HEK293 (cell line): Measurements from ENCODE around the gene NDST1.
A peak's percentile ranks its signal among the peaks of the same experiment; 100 is the strongest.

ENCODE experiments used
- GLIS1 ChIP-seq: fragments of 450-650 bp; formaldehyde crosslinking; IDR thresholded peaks from 2 replicates; pipeline ENCODE4 v1.5.1; 2016; ENCODE audit warnings: missing biosample characterization, missing genetic modification characterization
- IKZF3 ChIP-seq: fragments of 450-650 bp; IDR thresholded peaks from 2 replicates; pipeline ENCODE4 v1.5.0; 2018; ENCODE audit warnings: missing biosample characterization, mild to moderate bottlenecking, missing genetic modification characterization, moderate library complexity
- KLF7 ChIP-seq: fragments of 450-650 bp; formaldehyde crosslinking; IDR thresholded peaks from 2 replicates; pipeline ENCODE4 v1.5.1; 2016; ENCODE audit warnings: missing biosample characterization, missing genetic modification characterization, borderline replicate concordance
- OVOL3 ChIP-seq: fragments of 450-650 bp; formaldehyde crosslinking; IDR thresholded peaks from 2 replicates; pipeline ENCODE4 v1.5.1; 2016; ENCODE audit warnings: missing biosample characterization, missing genetic modification characterization
- SETDB1 ChIP-seq: IDR thresholded peaks from one replicate; pipeline ENCODE4 v1.6.1; 2017; ENCODE audit warnings: mild to moderate bottlenecking, low read length, moderate library complexity, mixed read lengths; ENCODE audit not compliant: insufficient read length
- SP7 ChIP-seq: fragments of 450-650 bp; formaldehyde crosslinking; IDR thresholded peaks from 2 replicates; pipeline ENCODE4 v1.5.1; 2016; ENCODE audit warnings: missing biosample characterization, missing genetic modification characterization
- TRIM28 ChIP-seq: IDR thresholded peaks from 2 replicates; pipeline ENCODE4 v1.6.1; 2011; ENCODE audit warnings: low read length, control low read depth, borderline replicate concordance
- ZBTB1 ChIP-seq: fragments of 450-650 bp; formaldehyde crosslinking; IDR thresholded peaks from 2 replicates; pipeline ENCODE4 v1.5.1; 2016; ENCODE audit warnings: missing biosample characterization, missing genetic modification characterization
- ZBTB17 ChIP-seq: fragments of 450-650 bp; formaldehyde crosslinking; IDR thresholded peaks from 2 replicates; pipeline ENCODE4 v1.5.1; 2016; ENCODE audit warnings: missing biosample characterization, missing genetic modification characterization
- ZBTB48 ChIP-seq: fragments of 450-650 bp; formaldehyde crosslinking; IDR thresholded peaks from 2 replicates; pipeline ENCODE4 v1.5.1; 2016; ENCODE audit warnings: missing biosample characterization, missing genetic modification characterization
- ZBTB7A ChIP-seq: fragments of 450-650 bp; formaldehyde crosslinking; IDR thresholded peaks from 2 replicates; pipeline ENCODE4 v1.5.1; 2016; ENCODE audit warnings: low read depth, missing biosample characterization, missing genetic modification characterization
- ZBTB8A ChIP-seq: fragments of 450-650 bp; formaldehyde crosslinking; IDR thresholded peaks from 2 replicates; pipeline ENCODE4 v1.5.1; 2016; ENCODE audit warnings: missing biosample characterization, missing genetic modification characterization
- ZFP41 ChIP-seq: fragments of 450-650 bp; formaldehyde crosslinking; IDR thresholded peaks from 2 replicates; pipeline ENCODE4 v1.5.1; 2016; ENCODE audit warnings: missing biosample characterization, missing genetic modification characterization, borderline replicate concordance
- ZIC2 ChIP-seq: fragments of 450-650 bp; formaldehyde crosslinking; IDR thresholded peaks from 2 replicates; pipeline ENCODE4 v1.5.1; 2016; ENCODE audit warnings: missing biosample characterization, missing genetic modification characterization
- ZNF133 ChIP-seq: fragments of 450-650 bp; formaldehyde crosslinking; IDR thresholded peaks from 2 replicates; pipeline ENCODE4 v1.5.1; 2016; ENCODE audit warnings: missing biosample characterization, missing genetic modification characterization
- ZNF155 ChIP-seq: fragments of 450-650 bp; formaldehyde crosslinking; IDR thresholded peaks from 2 replicates; pipeline ENCODE4 v1.5.1; 2016; ENCODE audit warnings: missing biosample characterization, missing genetic modification characterization
- ZNF19 ChIP-seq: fragments of 450-650 bp; formaldehyde crosslinking; IDR thresholded peaks from 2 replicates; pipeline ENCODE4; 2016; ENCODE audit warnings: missing biosample characterization, missing genetic modification characterization, low read depth
- ZNF2 ChIP-seq: fragments of 450-650 bp; formaldehyde crosslinking; IDR thresholded peaks from 2 replicates; pipeline ENCODE4 v1.5.1; 2016; ENCODE audit warnings: missing biosample characterization, missing genetic modification characterization
- ZNF302 ChIP-seq: fragments of 450-650 bp; formaldehyde crosslinking; IDR thresholded peaks from 2 replicates; pipeline ENCODE4 v1.5.1; 2016; ENCODE audit warnings: missing biosample characterization, missing genetic modification characterization, low read depth
- ZNF350 ChIP-seq: fragments of 450-650 bp; formaldehyde crosslinking; IDR thresholded peaks from 2 replicates; pipeline ENCODE4 v1.5.0; 2017; ENCODE audit warnings: missing biosample characterization, mild to moderate bottlenecking, missing genetic modification characterization
- ZNF416 ChIP-seq: fragments of 450-650 bp; formaldehyde crosslinking; IDR thresholded peaks from 2 replicates; pipeline ENCODE4 v1.5.1; 2016; ENCODE audit warnings: missing biosample characterization, missing genetic modification characterization
- ZNF423 ChIP-seq: fragments of 450-650 bp; formaldehyde crosslinking; IDR thresholded peaks from 2 replicates; pipeline ENCODE4 v1.5.1; 2016; ENCODE audit warnings: missing biosample characterization, missing genetic modification characterization
- ZNF48 ChIP-seq: fragments of 450-650 bp; formaldehyde crosslinking; IDR thresholded peaks from 2 replicates; pipeline ENCODE4 v1.5.1; 2016; ENCODE audit warnings: missing biosample characterization, missing genetic modification characterization
- ZNF530 ChIP-seq: fragments of 450-650 bp; formaldehyde crosslinking; IDR thresholded peaks from 2 replicates; pipeline ENCODE4 v1.5.1; 2016; ENCODE audit warnings: low read depth, missing biosample characterization, missing genetic modification characterization
- ZNF596 ChIP-seq: fragments of 450-650 bp; IDR thresholded peaks from 2 replicates; pipeline ENCODE4 v1.5.0; 2018; ENCODE audit warnings: missing biosample characterization, mild to moderate bottlenecking, missing genetic modification characterization, moderate library complexity
- ZNF654 ChIP-seq: fragments of 450-650 bp; formaldehyde crosslinking; IDR thresholded peaks from 2 replicates; pipeline ENCODE4 v1.5.1; 2016; ENCODE audit warnings: low read depth, missing biosample characterization, missing genetic modification characterization
- ZNF701 ChIP-seq: fragments of 450-650 bp; formaldehyde crosslinking; IDR thresholded peaks from 2 replicates; pipeline ENCODE4 v1.5.1; 2016; ENCODE audit warnings: missing biosample characterization, missing genetic modification characterization
- ZNF707 ChIP-seq: fragments of 450-650 bp; formaldehyde crosslinking; IDR thresholded peaks from 2 replicates; pipeline ENCODE4 v1.5.1; 2016; ENCODE audit warnings: missing biosample characterization, missing genetic modification characterization
- ZNF830 ChIP-seq: fragments of 450-650 bp; IDR thresholded peaks from 2 replicates; pipeline ENCODE4 v1.5.0; 2018; ENCODE audit warnings: missing biosample characterization, missing genetic modification characterization, low read depth, mild to moderate bottlenecking, moderate library complexity
- ZNF837 ChIP-seq: fragments of 450-650 bp; formaldehyde crosslinking; IDR thresholded peaks from 2 replicates; pipeline ENCODE4 v1.5.1; 2016; ENCODE audit warnings: missing biosample characterization, missing genetic modification characterization
- ZSCAN16 ChIP-seq: fragments of 450-650 bp; formaldehyde crosslinking; IDR thresholded peaks from 2 replicates; pipeline ENCODE4 v1.5.1; 2016; ENCODE audit warnings: missing biosample characterization, missing genetic modification characterization
- ZSCAN23 ChIP-seq: fragments of 450-650 bp; formaldehyde crosslinking; IDR thresholded peaks from 2 replicates; pipeline ENCODE4 v1.5.1; 2016; ENCODE audit warnings: missing biosample characterization, missing genetic modification characterization
- TF ChIP-seq, protein P1 (sequence below): fragments of 450-650 bp; formaldehyde crosslinking; IDR thresholded peaks from 2 replicates; pipeline ENCODE4 v1.5.1; 2017; ENCODE audit warnings: missing biosample characterization, mild to moderate bottlenecking, missing genetic modification characterization, moderate library complexity
- TF ChIP-seq, protein P2 (sequence below): fragments of 450-650 bp; formaldehyde crosslinking; conservative IDR thresholded peaks from 2 replicates; pipeline ENCODE4 v1.5.1; 2016; ENCODE audit warnings: low read depth, missing biosample characterization, missing genetic modification characterization
- TF ChIP-seq, protein P3 (sequence below): fragments of 450-650 bp; formaldehyde crosslinking; IDR thresholded peaks from 2 replicates; pipeline ENCODE4 v1.5.1; 2017; ENCODE audit warnings: missing biosample characterization, missing genetic modification characterization
- TF ChIP-seq, protein P4 (sequence below): fragments of 450-650 bp; formaldehyde crosslinking; IDR thresholded peaks from 2 replicates; pipeline ENCODE4 v1.5.1; 2016; ENCODE audit warnings: missing biosample characterization, missing genetic modification characterization

NDST1 gene

DNA sequence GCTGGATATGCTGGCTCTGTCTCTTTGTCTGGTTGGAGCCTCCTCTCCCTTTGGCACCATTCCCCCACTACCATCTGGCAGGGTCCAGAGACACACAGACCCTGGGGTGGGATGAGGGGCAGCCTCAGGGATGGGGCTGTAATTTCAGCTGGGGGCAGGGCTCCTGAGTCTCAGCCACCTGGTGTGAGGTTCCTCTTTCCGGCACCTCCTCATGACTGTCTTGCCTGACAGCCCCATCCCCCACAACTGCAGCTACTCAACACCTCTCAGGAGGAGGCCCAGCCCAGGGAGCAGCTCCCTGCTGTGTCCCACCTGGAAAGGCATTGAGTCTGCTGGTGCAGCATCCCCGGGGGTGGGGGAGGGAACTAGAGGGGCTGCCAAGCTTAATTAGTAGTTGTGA is 46.7 kb upstream of the NDST1 start (continued):
- TF ChIP-seq, protein P1, sequence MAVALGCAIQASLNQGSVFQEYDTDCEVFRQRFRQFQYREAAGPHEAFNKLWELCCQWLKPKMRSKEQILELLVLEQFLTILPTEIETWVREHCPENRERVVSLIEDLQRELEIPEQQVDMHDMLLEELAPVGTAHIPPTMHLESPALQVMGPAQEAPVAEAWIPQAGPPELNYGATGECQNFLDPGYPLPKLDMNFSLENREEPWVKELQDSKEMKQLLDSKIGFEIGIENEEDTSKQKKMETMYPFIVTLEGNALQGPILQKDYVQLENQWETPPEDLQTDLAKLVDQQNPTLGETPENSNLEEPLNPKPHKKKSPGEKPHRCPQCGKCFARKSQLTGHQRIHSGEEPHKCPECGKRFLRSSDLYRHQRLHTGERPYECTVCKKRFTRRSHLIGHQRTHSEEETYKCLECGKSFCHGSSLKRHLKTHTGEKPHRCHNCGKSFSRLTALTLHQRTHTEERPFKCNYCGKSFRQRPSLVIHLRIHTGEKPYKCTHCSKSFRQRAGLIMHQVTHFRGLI (tag by site-specific recombination): no peak
- TF ChIP-seq ZNF530 (tag by site-specific recombination) (no peak), ZNF302 (no peak), KLF7 (tag by site-specific recombination) (no peak), ZNF701 (no peak), ZBTB1 (no peak), SETDB1 (no peak), ZNF416 (no peak), ZBTB8A (tag by site-specific recombination) (no peak), ZNF2 (no peak), ZSCAN23 (no peak), ZIC2 (tag by site-specific recombination) (peak; percentile 99), ZNF830 (no peak), GLIS1 (peak; percentile 94), OVOL3 (tag by site-specific recombination) (no peak), ZNF707 (no peak), ZNF155 (tag by site-specific recombination) (no peak), ZNF48 (no peak), ZNF423 (tag by site-specific recombination) (peak; percentile 77), ZNF133 (tag by site-specific recombination) (no peak), ZNF19 (tag by site-specific recombination) (no peak), IKZF3 (tag by site-specific recombination) (0 out of 2 replicates have a peak, but pooled peaks have one; percentile 32), ZNF596 (tag by site-specific recombination) (no peak), ZNF654 (no peak), ZNF837 (tag by site-specific recombination) (no peak), SP7 (tag by site-specific recombination) (0 out of 2 replicates have a peak, but pooled peaks have one; percentile 22), ZNF350 (tag by site-specific recombination) (no peak), ZFP41 (tag by site-specific recombination) (no peak), ZSCAN16 (tag by site-specific recombination) (no peak), ZBTB7A (tag by site-specific recombination) (no peak), ZBTB17 (tag by site-specific recombination) (peak; percentile 36; the same call in 1 of the 2 replicates), TRIM28 (no peak), ZBTB48 (tag by site-specific recombination) (peak; percentile 28; the same call in 1 of the 2 replicates)
- TF ChIP-seq, protein P2, sequence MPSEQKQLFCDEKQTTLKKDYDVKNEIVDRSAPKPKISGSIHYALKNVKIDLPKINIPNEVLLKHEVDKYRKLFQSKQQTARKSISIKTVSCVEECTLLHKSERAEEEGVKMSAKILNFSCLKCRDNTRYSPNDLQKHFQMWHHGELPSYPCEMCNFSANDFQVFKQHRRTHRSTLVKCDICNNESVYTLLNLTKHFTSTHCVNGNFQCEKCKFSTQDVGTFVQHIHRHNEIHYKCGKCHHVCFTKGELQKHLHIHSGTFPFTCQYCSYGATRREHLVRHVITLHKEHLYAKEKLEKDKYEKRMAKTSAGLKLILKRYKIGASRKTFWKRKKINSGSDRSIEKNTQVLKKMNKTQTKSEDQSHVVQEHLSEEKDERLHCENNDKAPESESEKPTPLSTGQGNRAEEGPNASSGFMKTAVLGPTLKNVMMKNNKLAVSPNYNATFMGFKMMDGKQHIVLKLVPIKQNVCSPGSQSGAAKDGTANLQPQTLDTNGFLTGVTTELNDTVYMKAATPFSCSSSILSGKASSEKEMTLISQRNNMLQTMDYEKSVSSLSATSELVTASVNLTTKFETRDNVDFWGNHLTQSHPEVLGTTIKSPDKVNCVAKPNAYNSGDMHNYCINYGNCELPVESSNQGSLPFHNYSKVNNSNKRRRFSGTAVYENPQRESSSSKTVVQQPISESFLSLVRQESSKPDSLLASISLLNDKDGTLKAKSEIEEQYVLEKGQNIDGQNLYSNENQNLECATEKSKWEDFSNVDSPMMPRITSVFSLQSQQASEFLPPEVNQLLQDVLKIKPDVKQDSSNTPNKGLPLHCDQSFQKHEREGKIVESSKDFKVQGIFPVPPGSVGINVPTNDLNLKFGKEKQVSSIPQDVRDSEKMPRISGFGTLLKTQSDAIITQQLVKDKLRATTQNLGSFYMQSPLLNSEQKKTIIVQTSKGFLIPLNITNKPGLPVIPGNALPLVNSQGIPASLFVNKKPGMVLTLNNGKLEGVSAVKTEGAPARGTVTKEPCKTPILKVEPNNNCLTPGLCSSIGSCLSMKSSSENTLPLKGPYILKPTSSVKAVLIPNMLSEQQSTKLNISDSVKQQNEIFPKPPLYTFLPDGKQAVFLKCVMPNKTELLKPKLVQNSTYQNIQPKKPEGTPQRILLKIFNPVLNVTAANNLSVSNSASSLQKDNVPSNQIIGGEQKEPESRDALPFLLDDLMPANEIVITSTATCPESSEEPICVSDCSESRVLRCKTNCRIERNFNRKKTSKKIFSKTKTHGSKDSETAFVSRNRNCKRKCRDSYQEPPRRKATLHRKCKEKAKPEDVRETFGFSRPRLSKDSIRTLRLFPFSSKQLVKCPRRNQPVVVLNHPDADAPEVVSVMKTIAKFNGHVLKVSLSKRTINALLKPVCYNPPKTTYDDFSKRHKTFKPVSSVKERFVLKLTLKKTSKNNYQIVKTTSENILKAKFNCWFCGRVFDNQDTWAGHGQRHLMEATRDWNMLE: no peak
- TF ChIP-seq, protein P3, sequence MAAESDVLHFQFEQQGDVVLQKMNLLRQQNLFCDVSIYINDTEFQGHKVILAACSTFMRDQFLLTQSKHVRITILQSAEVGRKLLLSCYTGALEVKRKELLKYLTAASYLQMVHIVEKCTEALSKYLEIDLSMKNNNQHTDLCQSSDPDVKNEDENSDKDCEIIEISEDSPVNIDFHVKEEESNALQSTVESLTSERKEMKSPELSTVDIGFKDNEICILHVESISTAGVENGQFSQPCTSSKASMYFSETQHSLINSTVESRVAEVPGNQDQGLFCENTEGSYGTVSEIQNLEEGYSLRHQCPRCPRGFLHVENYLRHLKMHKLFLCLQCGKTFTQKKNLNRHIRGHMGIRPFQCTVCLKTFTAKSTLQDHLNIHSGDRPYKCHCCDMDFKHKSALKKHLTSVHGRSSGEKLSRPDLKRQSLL (tag by site-specific recombination): no peak
- TF ChIP-seq, protein P4, sequence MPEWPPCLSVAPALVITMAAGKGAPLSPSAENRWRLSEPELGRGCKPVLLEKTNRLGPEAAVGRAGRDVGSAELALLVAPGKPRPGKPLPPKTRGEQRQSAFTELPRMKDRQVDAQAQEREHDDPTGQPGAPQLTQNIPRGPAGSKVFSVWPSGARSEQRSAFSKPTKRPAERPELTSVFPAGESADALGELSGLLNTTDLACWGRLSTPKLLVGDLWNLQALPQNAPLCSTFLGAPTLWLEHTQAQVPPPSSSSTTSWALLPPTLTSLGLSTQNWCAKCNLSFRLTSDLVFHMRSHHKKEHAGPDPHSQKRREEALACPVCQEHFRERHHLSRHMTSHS (tag by site-specific recombination): no peak
